ENCODE results near the gene DDOST. TPM values are rescaled to one million over a fixed set of nuclear protein-coding genes. Genes with fewer than 3 reads are reported as not detected.

DDOST gene
- polyA plus RNA-seq, 1 of the 3 experiments (the other 2 are of a cell fraction) = 602 TPM

DNA sequence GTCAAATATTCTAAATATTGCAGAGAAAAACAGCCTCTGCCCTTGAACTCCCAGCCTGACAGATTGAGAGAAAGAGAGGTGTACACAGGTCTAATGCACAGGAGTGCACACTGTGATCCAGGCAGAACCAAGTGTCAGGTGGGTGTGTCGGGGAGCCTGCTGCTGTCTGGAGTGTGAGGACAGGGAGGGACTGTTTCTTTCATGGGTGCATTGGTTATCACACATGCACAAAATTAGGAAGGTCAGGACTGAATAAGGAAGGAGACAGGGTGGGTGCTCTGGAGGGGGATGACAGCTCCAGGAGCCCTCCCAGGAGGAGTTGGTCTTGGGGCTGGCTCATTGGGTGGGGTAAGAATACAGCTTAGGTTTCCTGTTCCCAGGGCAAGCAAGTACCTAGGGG lies 41.2 kb downstream of the DDOST start:
- no peaks in the 10 kb centered on the region for H3K36me3 ChIP-seq (replicated peaks in 1 of 2; ENCODE audit: control insufficient read depth in 1 of 2, insufficient read depth in 2 of 2, low read length in 1 of 2)
- H2AFZ ChIP-seq (ENCODE audit: low read depth) = no peak overlapping the region
- H3K27ac ChIP-seq (ENCODE audit: low read depth in 2 of 2, low read length in 1 of 2) = no peak overlapping the region
- TF ChIP-seq RXRA (IDR thresholded peaks at IDR 0.05; ENCODE audit: borderline replicate concordance, low read depth) (no peak), JUND (IDR thresholded peaks at IDR 0.05) (no peak), RCOR1 (IDR thresholded peaks at IDR 0.05; ENCODE audit: low read length) (no peak), EZH2phosphoT487 (IDR thresholded peaks at IDR 0.05; ENCODE audit: borderline replicate concordance, low read depth) (no peak), TAF1 (IDR thresholded peaks at IDR 0.05; ENCODE audit: borderline replicate concordance, low read depth, low read length) (no peak), NRF1 (IDR thresholded peaks at IDR 0.05; ENCODE audit: low read depth, low read length) (no peak), MXI1 (IDR thresholded peaks at IDR 0.05; ENCODE audit: low read depth, low read length) (no peak), FOSL2 (IDR thresholded peaks at IDR 0.05; ENCODE audit: borderline replicate concordance, low read depth) (no peak), SMC3 (IDR thresholded peaks at IDR 0.05; ENCODE audit: low read depth, low read length) (no peak), FOXJ3 (CRISPR knock-in tag; IDR thresholded peaks at IDR 0.05) (no peak), ELF1 (IDR thresholded peaks at IDR 0.05) (no peak)
- TF ChIP-seq, protein P1, sequence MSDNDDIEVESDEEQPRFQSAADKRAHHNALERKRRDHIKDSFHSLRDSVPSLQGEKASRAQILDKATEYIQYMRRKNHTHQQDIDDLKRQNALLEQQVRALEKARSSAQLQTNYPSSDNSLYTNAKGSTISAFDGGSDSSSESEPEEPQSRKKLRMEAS (IDR thresholded peaks at IDR 0.05; ENCODE audit: low read depth) = no peak
- TF ChIP-seq, protein P2, sequence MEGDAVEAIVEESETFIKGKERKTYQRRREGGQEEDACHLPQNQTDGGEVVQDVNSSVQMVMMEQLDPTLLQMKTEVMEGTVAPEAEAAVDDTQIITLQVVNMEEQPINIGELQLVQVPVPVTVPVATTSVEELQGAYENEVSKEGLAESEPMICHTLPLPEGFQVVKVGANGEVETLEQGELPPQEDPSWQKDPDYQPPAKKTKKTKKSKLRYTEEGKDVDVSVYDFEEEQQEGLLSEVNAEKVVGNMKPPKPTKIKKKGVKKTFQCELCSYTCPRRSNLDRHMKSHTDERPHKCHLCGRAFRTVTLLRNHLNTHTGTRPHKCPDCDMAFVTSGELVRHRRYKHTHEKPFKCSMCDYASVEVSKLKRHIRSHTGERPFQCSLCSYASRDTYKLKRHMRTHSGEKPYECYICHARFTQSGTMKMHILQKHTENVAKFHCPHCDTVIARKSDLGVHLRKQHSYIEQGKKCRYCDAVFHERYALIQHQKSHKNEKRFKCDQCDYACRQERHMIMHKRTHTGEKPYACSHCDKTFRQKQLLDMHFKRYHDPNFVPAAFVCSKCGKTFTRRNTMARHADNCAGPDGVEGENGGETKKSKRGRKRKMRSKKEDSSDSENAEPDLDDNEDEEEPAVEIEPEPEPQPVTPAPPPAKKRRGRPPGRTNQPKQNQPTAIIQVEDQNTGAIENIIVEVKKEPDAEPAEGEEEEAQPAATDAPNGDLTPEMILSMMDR (IDR thresholded peaks at IDR 0.05) = no peak
- 71% methylated on average over 1 of the region's 1 CpG for WGBS (ENCODE audit: low lambda C conversion rate)
- no peaks in the 10 kb centered on the region for H3K27me3 ChIP-seq (ENCODE audit: insufficient read depth)
- H3K9ac ChIP-seq = no peak overlapping the region
- no peaks in the 10 kb centered on the region for H3K79me2 ChIP-seq (ENCODE audit: insufficient read depth)
- no peak for DNase-seq
- no peaks in the 10 kb centered on the region for H3K9me3 ChIP-seq
- ChIA-PET CTCF (interaction anchor here (1.5 to 2.3 kb wide), 2 partner anchors 12 to 45 kb away, joined by 5 to 10 read pairs; no protein-coding TSS in a partner anchor), POLR2A (no interaction called here)
- no peaks in the 10 kb centered on the region for H3K9me2 ChIP-seq
- H3K4me2 ChIP-seq = no peak overlapping the region
- H4K20me1 ChIP-seq (ENCODE audit: insufficient read depth) = no peaks in the 10 kb centered on the region
- H3K4me1 ChIP-seq (ENCODE audit: control insufficient read depth in 1 of 2, insufficient read depth in 2 of 2, low read depth in 1 of 2, low read length in 1 of 2) = no peaks in the 10 kb centered on the region
- H3F3A ChIP-seq (replicated peaks; ENCODE audit: insufficient read depth) = no peaks in the 10 kb centered on the region
- H3K4me3 ChIP-seq (ENCODE audit: low read depth in 2 of 2, low read length in 1 of 2) = no peak overlapping the region

DNA sequence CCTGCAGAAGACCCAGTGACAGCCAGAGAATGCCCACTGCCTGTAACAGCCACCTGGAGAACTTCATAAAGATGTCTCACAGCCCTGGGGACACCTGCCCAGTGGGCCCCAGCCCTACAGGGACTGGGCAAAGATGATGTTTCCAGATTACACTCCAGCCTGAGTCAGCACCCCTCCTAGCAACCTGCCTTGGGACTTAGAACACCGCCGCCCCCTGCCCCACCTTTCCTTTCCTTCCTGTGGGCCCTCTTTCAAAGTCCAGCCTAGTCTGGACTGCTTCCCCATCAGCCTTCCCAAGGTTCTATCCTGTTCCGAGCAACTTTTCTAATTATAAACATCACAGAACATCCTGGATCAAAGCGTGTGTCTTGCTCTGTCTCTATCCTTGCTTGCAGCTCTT lies 42.6 kb downstream of the DDOST start:
- WGBS (ENCODE audit: low lambda C conversion rate) = 84% methylated on average over 4 of the region's 4 CpGs
- no peak for DNase-seq
- Histone ChIP-seq H3K27me3 (ENCODE audit: insufficient read depth) (no peaks in the 10 kb centered on the region), H3F3A (replicated peaks; ENCODE audit: insufficient read depth) (peaks cover 11% of the 10 kb centered on the region), H3K79me2 (ENCODE audit: insufficient read depth) (no peaks in the 10 kb centered on the region), H3K9me2 (no peaks in the 10 kb centered on the region), H3K36me3 (replicated peaks in 1 of 2; ENCODE audit: control insufficient read depth in 1 of 2, insufficient read depth in 2 of 2, low read length in 1 of 2) (no peaks in the 10 kb centered on the region), H3K27ac (ENCODE audit: low read depth in 2 of 2, low read length in 1 of 2) (no peak overlapping the region), H3K4me1 (ENCODE audit: control insufficient read depth in 1 of 2, insufficient read depth in 2 of 2, low read depth in 1 of 2, low read length in 1 of 2) (peaks cover 1 to 8% of the 10 kb centered on the region in 2 experiments; a peak in 1 of 4 replicates), H2AFZ (ENCODE audit: low read depth) (no peak overlapping the region), H3K4me2 (no peak overlapping the region), H4K20me1 (ENCODE audit: insufficient read depth) (no peaks in the 10 kb centered on the region), H3K9me3 (no peaks in the 10 kb centered on the region), H3K4me3 (ENCODE audit: low read depth in 2 of 2, low read length in 1 of 2) (no peak overlapping the region), H3K9ac (no peak overlapping the region)
- CTCF ChIA-PET = interaction anchor here (0.9 to 1.8 kb wide), 3 partner anchors 15 to 43 kb away, joined by 3 to 10 read pairs (median 5); partner anchors contain the start of gene PINK1
- TF ChIP-seq RCOR1 (IDR thresholded peaks at IDR 0.05; ENCODE audit: low read length) (no peak), NFIC (IDR thresholded peaks at IDR 0.05; ENCODE audit: borderline replicate concordance) (no peak), POLR2AphosphoS5 (IDR thresholded peaks at IDR 0.05; ENCODE audit: low read depth, low read length) (no peak), TAF1 (IDR thresholded peaks at IDR 0.05; ENCODE audit: borderline replicate concordance, low read depth, low read length) (no peak), MEF2A (IDR thresholded peaks at IDR 0.05; ENCODE audit: borderline replicate concordance, low read depth) (no peak), JUND (IDR thresholded peaks at IDR 0.05) (no peak), RXRA (IDR thresholded peaks at IDR 0.05; ENCODE audit: borderline replicate concordance, low read depth) (no peak), FOXJ3 (CRISPR knock-in tag; IDR thresholded peaks at IDR 0.05) (no peak), RFX5 (IDR thresholded peaks at IDR 0.05; ENCODE audit: low read length) (no peak)
- TF ChIP-seq, protein P3, sequence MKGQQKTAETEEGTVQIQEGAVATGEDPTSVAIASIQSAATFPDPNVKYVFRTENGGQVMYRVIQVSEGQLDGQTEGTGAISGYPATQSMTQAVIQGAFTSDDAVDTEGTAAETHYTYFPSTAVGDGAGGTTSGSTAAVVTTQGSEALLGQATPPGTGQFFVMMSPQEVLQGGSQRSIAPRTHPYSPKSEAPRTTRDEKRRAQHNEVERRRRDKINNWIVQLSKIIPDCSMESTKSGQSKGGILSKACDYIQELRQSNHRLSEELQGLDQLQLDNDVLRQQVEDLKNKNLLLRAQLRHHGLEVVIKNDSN (IDR thresholded peaks at IDR 0.05; ENCODE audit: borderline replicate concordance, low read depth) = no peak
- TF ChIP-seq, protein P4, sequence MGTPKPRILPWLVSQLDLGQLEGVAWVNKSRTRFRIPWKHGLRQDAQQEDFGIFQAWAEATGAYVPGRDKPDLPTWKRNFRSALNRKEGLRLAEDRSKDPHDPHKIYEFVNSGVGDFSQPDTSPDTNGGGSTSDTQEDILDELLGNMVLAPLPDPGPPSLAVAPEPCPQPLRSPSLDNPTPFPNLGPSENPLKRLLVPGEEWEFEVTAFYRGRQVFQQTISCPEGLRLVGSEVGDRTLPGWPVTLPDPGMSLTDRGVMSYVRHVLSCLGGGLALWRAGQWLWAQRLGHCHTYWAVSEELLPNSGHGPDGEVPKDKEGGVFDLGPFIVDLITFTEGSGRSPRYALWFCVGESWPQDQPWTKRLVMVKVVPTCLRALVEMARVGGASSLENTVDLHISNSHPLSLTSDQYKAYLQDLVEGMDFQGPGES (IDR thresholded peaks at IDR 0.05; ENCODE audit: low read depth, low read length) = no peak
- TF ChIP-seq, protein P5, sequence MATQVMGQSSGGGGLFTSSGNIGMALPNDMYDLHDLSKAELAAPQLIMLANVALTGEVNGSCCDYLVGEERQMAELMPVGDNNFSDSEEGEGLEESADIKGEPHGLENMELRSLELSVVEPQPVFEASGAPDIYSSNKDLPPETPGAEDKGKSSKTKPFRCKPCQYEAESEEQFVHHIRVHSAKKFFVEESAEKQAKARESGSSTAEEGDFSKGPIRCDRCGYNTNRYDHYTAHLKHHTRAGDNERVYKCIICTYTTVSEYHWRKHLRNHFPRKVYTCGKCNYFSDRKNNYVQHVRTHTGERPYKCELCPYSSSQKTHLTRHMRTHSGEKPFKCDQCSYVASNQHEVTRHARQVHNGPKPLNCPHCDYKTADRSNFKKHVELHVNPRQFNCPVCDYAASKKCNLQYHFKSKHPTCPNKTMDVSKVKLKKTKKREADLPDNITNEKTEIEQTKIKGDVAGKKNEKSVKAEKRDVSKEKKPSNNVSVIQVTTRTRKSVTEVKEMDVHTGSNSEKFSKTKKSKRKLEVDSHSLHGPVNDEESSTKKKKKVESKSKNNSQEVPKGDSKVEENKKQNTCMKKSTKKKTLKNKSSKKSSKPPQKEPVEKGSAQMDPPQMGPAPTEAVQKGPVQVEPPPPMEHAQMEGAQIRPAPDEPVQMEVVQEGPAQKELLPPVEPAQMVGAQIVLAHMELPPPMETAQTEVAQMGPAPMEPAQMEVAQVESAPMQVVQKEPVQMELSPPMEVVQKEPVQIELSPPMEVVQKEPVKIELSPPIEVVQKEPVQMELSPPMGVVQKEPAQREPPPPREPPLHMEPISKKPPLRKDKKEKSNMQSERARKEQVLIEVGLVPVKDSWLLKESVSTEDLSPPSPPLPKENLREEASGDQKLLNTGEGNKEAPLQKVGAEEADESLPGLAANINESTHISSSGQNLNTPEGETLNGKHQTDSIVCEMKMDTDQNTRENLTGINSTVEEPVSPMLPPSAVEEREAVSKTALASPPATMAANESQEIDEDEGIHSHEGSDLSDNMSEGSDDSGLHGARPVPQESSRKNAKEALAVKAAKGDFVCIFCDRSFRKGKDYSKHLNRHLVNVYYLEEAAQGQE (IDR thresholded peaks at IDR 0.05; ENCODE audit: low read depth, low read length) = no peak
- POLR2A ChIA-PET = no interaction called here

All from SK-N-SH (cell line).